Measurements from ENCODE around the gene B4GALT4. TPM values are rescaled to one million over a fixed set of nuclear protein-coding genes. Genes with fewer than 3 reads are reported as not detected.

B4GALT4 gene
- total RNA-seq, 1 donor from 2014 or later, result 21.8 TPM

- Mint-ChIP-seq H3K9me3 (ENCODE audit: unreplicated experiment) (no peaks in the 10 kb centered on the region), H3K4me1 (ENCODE audit: unreplicated experiment) (no peaks in the 10 kb centered on the region), H3K4me3 (ENCODE audit: unreplicated experiment) (no peak overlapping the region), H3K27me3 (ENCODE audit: unreplicated experiment) (no peaks in the 10 kb centered on the region), H3K36me3 (ENCODE audit: unreplicated experiment) (peaks cover 55% of the 10 kb centered on the region), H3K27ac (ENCODE audit: unreplicated experiment) (no peak overlapping the region)
- no peak for TF ChIP-seq CTCF (IDR thresholded peaks at IDR 0.05)
- DNase-seq (ENCODE audit: extremely low spot score, unreplicated experiment), result no peak
Measured at GRCh38 chr3:119228373-119229145, 12.1 kb downstream of the B4GALT4 start.

- peaks cover 59% of the 10 kb centered on the region for H3K36me3 Mint-ChIP-seq (ENCODE audit: unreplicated experiment)
- H3K4me3 Mint-ChIP-seq (ENCODE audit: unreplicated experiment), result no peak overlapping the region
- H3K27ac Mint-ChIP-seq (ENCODE audit: unreplicated experiment), result no peak overlapping the region
- H3K4me1 Mint-ChIP-seq (ENCODE audit: unreplicated experiment), result no peaks in the 10 kb centered on the region
- H3K9me3 Mint-ChIP-seq (ENCODE audit: unreplicated experiment), result no peaks in the 10 kb centered on the region
- H3K27me3 Mint-ChIP-seq (ENCODE audit: unreplicated experiment), result no peaks in the 10 kb centered on the region
- TF ChIP-seq CTCF (IDR thresholded peaks at IDR 0.05), result no peak
- no peak for DNase-seq (ENCODE audit: extremely low spot score, unreplicated experiment)
Measured at GRCh38 chr3:119227070-119227850, 13.4 kb downstream of the B4GALT4 start.

- TF ChIP-seq CTCF (IDR thresholded peaks at IDR 0.05), result no peak
- no peak for DNase-seq (ENCODE audit: extremely low spot score, unreplicated experiment)
- Mint-ChIP-seq H3K4me3 (ENCODE audit: unreplicated experiment) (no peak overlapping the region), H3K4me1 (ENCODE audit: unreplicated experiment) (no peaks in the 10 kb centered on the region), H3K9me3 (ENCODE audit: unreplicated experiment) (no peaks in the 10 kb centered on the region), H3K27me3 (ENCODE audit: unreplicated experiment) (no peaks in the 10 kb centered on the region), H3K36me3 (ENCODE audit: unreplicated experiment) (peaks cover 61% of the 10 kb centered on the region), H3K27ac (ENCODE audit: unreplicated experiment) (no peak overlapping the region)
Measured at GRCh38 chr3:119225121-119225520, 15.6 kb downstream of the B4GALT4 start.

GRCh38 chr3:119223511-119223910, 17.2 kb downstream of the B4GALT4 start:
- Mint-ChIP-seq H3K9me3 (ENCODE audit: unreplicated experiment) (no peaks in the 10 kb centered on the region), H3K4me3 (ENCODE audit: unreplicated experiment) (no peak overlapping the region), H3K4me1 (ENCODE audit: unreplicated experiment) (no peaks in the 10 kb centered on the region), H3K27ac (ENCODE audit: unreplicated experiment) (no peak overlapping the region), H3K36me3 (ENCODE audit: unreplicated experiment) (peaks cover 57% of the 10 kb centered on the region), H3K27me3 (ENCODE audit: unreplicated experiment) (no peaks in the 10 kb centered on the region)
- no peak for DNase-seq (ENCODE audit: extremely low spot score, unreplicated experiment)
- no peak for TF ChIP-seq CTCF (IDR thresholded peaks at IDR 0.05)

GRCh38 chr3:119222391-119222790, 18.3 kb downstream of the B4GALT4 start:
- no peak for DNase-seq (ENCODE audit: extremely low spot score, unreplicated experiment)
- H3K9me3 Mint-ChIP-seq (ENCODE audit: unreplicated experiment), result no peaks in the 10 kb centered on the region

More at GRCh38 chr3:119222391-119222790, 18.3 kb downstream of the B4GALT4 start:
- Mint-ChIP-seq H3K27me3 (ENCODE audit: unreplicated experiment) (no peaks in the 10 kb centered on the region), H3K4me1 (ENCODE audit: unreplicated experiment) (no peaks in the 10 kb centered on the region), H3K27ac (ENCODE audit: unreplicated experiment) (no peak overlapping the region), H3K36me3 (ENCODE audit: unreplicated experiment) (peaks cover 53% of the 10 kb centered on the region), H3K4me3 (ENCODE audit: unreplicated experiment) (no peak overlapping the region)
- no peak for TF ChIP-seq CTCF (IDR thresholded peaks at IDR 0.05)
